Gastrocnemius medialis (tissue), 4 donors: ENCODE data around the gene OXA1L.
"Not testable (repeated sequence)": the region's sequence is repeated elsewhere in the genome, so short reads cannot be mapped to it uniquely, and the experiment has no call there.

Source experiments
- CTCF ChIP-seq, 5 experiments: fragments of 450-650 bp in 3 of 5; fragments of 200-600 bp in 2 of 5; sonication (generic) in 2 of 5; IDR thresholded peaks in 4 of 5; conservative IDR thresholded peaks in 1 of 5; 1 replicate in 4 of 5; 2 replicates in 1 of 5; pipeline ENCODE4 v1.5.1; 2016 to 2019; ENCODE audit warnings: antibody characterized with exemption in 5 of 5, mild to moderate bottlenecking in 3 of 5, moderate library complexity in 3 of 5
- POLR2A ChIP-seq, 2 donors: fragments of 450-650 bp; IDR thresholded peaks; one replicate each; pipeline ENCODE4 v1.6.1; 2017; ENCODE audit warnings: antibody characterized with exemption in 2 of 2, mild to moderate bottlenecking in 2 of 2, moderate library complexity in 2 of 2

GRCh38 chr14:22732062-22732461, 34.4 kb upstream of the OXA1L start:
- not testable (repeated sequence) for TF ChIP-seq CTCF (IDR thresholded peaks at IDR 0.05 in 4 of 5, conservative IDR thresholded peaks at IDR 0.05 in 1 of 5); POLR2A (IDR thresholded peaks at IDR 0.05)
